Measurements from ENCODE around the gene AFMID.

Gene AFMID

DNA sequence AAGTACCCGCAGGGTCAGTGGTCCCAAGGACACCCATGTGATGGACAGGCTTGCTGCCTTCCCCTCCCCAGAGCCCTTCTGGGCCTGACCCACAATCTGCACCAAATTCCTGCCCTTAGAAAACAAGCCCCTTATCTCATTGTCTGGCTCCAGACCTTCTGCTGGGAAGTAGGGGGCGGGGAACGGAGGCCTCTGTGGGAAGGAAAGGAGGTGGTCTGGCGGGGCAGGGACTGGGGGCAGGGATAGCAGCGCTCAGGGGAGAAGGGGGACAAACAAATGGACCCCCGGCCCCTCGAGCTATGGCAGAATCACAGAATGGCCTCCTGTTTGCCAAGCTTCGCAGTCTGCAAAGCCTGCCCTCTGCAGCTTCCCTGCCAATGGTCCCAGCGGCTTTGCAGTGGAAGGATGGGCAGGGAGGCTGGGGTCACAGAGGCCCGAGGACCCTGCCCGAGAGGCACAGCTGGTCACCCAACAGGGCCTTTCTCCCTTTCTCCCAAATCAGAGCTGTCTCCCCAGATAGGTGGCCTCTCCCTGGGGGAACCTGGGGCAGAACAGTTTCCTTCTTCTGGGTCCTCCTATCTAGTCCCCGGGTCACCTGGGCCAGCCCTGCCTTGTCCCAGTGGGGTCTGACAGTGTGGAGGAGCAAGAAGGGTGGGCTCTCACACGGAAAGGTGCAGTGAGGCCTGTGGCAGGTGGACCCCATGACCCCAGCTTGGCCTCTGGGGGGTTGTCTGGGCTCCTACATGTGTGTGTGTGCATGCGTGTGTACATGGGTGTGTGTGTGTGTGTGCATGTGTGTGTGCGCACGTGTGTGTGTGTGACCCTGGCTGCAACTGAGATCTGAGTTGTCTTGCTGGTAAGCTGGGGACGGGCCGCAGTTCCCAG lies 69.8 kb downstream of the AFMID start:
- DNase-seq (ENCODE audit: extremely low read depth, low read depth): no peak
- TF ChIP-seq, protein P1, sequence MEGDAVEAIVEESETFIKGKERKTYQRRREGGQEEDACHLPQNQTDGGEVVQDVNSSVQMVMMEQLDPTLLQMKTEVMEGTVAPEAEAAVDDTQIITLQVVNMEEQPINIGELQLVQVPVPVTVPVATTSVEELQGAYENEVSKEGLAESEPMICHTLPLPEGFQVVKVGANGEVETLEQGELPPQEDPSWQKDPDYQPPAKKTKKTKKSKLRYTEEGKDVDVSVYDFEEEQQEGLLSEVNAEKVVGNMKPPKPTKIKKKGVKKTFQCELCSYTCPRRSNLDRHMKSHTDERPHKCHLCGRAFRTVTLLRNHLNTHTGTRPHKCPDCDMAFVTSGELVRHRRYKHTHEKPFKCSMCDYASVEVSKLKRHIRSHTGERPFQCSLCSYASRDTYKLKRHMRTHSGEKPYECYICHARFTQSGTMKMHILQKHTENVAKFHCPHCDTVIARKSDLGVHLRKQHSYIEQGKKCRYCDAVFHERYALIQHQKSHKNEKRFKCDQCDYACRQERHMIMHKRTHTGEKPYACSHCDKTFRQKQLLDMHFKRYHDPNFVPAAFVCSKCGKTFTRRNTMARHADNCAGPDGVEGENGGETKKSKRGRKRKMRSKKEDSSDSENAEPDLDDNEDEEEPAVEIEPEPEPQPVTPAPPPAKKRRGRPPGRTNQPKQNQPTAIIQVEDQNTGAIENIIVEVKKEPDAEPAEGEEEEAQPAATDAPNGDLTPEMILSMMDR (IDR thresholded peaks at IDR 0.05; ENCODE audit: low read depth, low read length): no peak

All from AG09319 (cell line).